Activated T-helper 17 cell treated with anti-CD3 and anti-CD28 coated beads, Interleukin-2, amount 50 U/mL, for 72 hours (primary cell): ENCODE measurements around the gene CD164L2. TPM values are rescaled to one million over a fixed set of nuclear protein-coding genes. Genes with fewer than 3 reads are reported as not detected.
A peak's percentile ranks its signal among the peaks of the same experiment; 100 is the strongest.
"Not testable (repeated sequence)": the region's sequence is repeated elsewhere in the genome, so short reads cannot be mapped to it uniquely, and the experiment has no call there.

ENCODE experiments used
- ATAC-seq: fragments of 150-1000 bp; cut with Tn5 transposase; replicated peaks from 2 replicates; pipeline ENCODE4 v1.10.0; 2021; ENCODE audit warnings: mild to moderate bottlenecking, moderate library complexity
- H3K27ac Mint-ChIP-seq: one replicate; pipeline ENCODE4 v1.8.0; 2022; ENCODE audit warnings: mixed read lengths
- H3K27me3 Mint-ChIP-seq: one replicate; pipeline ENCODE4 v1.8.0; 2022; ENCODE audit warnings: mixed read lengths
- H3K36me3 Mint-ChIP-seq: one replicate; pipeline ENCODE4 v1.8.0; 2022; ENCODE audit warnings: low read depth, mild to moderate bottlenecking, mixed read lengths
- H3K4me1 Mint-ChIP-seq: one replicate; pipeline ENCODE4 v1.8.0; 2022; ENCODE audit warnings: mixed read lengths
- H3K4me3 Mint-ChIP-seq: one replicate; pipeline ENCODE4 v1.8.0; 2022; ENCODE audit warnings: mild to moderate bottlenecking, mixed read lengths
- H3K9me3 Mint-ChIP-seq: one replicate; pipeline ENCODE4 v1.8.0; 2022; ENCODE audit warnings: mixed read lengths
- total RNA-seq, 2 donors: library from RNA; stranded (reverse); gene quantifications; one replicate each; pipeline ENCODE4 v1.2.3, GENCODE V29; 2022

The CD164L2 gene
- total RNA-seq, result not detected

DNA sequence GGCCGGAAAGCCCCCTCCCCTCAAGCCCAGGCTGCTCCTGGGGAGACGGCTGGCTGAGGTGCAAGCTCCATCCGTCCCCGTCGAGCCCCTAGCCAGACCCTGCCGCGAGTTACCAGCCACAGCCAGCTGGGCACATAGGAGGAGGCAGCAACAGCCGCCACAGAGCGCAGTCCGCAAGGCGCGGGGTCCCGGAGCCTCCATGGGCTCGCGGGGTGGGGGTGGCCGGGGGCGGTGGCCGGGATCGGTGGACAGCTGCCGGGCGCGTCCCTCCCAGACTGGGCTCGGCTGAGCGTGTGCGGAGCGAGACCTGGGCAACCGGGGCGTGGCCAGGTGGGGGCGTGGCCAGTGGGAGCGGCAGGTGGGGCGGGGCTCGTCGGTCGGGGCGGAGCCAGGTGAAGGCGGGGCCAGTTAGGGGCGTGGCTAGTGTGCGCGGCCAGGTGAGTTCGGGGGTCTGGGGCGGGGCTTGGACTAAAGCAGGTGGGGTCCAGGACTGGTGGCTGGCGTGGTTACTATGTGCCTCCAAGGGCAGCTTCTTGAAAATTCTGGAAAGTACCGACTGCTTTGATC is at the start of gene CD164L2:
Gene CD164L2 (minus strand): TSS at position 295 of the 567 bp plus-strand sequence. CDS start 94 bp downstream, at position 201.
- Mint-ChIP-seq H3K27me3 (no peaks in the 10 kb centered on the region), H3K9me3 (no peaks in the 10 kb centered on the region), H3K4me3 (no peak within 1 kb of the TSS), H3K27ac (no peak within 1 kb of the TSS), H3K36me3 (no peaks in the 10 kb centered on the region), H3K4me1 (no peaks in the 10 kb centered on the region)
- peak; percentile 57 for ATAC-seq

- not testable (repeated sequence) for H3K27me3 Mint-ChIP-seq, ATAC-seq, H3K9me3 Mint-ChIP-seq, H3K27ac Mint-ChIP-seq, H3K4me3 Mint-ChIP-seq
- Mint-ChIP-seq H3K36me3 (peaks cover 18% of the 10 kb centered on the region), H3K4me1 (peaks cover 55% of the 10 kb centered on the region)
Measured at GRCh38 chr1:27432725-27433124, 49.6 kb upstream of the CD164L2 start.

DNA sequence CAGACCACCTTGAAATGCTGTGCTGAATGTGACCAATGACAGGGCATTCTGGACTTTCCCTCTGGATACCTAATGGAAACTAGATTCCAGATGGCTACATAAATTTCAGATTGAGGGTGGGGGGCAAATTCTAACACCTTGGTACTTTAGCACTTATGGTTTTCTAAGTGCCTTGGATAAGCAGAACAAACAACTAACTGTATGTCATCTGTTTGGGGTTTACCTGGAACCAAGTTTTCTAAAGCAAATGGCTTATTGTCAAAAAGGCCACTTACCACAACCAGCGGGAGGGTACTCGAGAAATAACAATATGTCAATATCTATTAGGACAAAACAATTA is 48.4 kb upstream of the CD164L2 start:
- ATAC-seq, result no peak
- no peaks in the 10 kb centered on the region for H3K9me3 Mint-ChIP-seq
- H3K27me3 Mint-ChIP-seq, result no peaks in the 10 kb centered on the region
- peak overlapping the region; percentile 74 for H3K27ac Mint-ChIP-seq
- H3K4me1 Mint-ChIP-seq, result peaks cover 51% of the 10 kb centered on the region
- H3K36me3 Mint-ChIP-seq, result peaks cover 29% of the 10 kb centered on the region
- H3K4me3 Mint-ChIP-seq, result peak overlapping the region; percentile 52

GRCh38 chr1:27430903-27431600 is 47.9 kb upstream of the CD164L2 start:
- H3K27me3 Mint-ChIP-seq, result no peaks in the 10 kb centered on the region
- peak overlapping the region; percentile 52 for H3K4me3 Mint-ChIP-seq
- peak; percentile 53 for ATAC-seq
- no peaks in the 10 kb centered on the region for H3K9me3 Mint-ChIP-seq
- H3K4me1 Mint-ChIP-seq, result peaks cover 48% of the 10 kb centered on the region
- H3K36me3 Mint-ChIP-seq, result peaks cover 35% of the 10 kb centered on the region
- H3K27ac Mint-ChIP-seq, result peak overlapping the region; percentile 74

GRCh38 chr1:27429029-27429425 is 45.9 kb upstream of the CD164L2 start:
- peaks cover 39% of the 10 kb centered on the region for H3K4me1 Mint-ChIP-seq
- peak overlapping the region; percentile 89 for H3K27ac Mint-ChIP-seq
- peak; percentile 34 for ATAC-seq

DNA sequence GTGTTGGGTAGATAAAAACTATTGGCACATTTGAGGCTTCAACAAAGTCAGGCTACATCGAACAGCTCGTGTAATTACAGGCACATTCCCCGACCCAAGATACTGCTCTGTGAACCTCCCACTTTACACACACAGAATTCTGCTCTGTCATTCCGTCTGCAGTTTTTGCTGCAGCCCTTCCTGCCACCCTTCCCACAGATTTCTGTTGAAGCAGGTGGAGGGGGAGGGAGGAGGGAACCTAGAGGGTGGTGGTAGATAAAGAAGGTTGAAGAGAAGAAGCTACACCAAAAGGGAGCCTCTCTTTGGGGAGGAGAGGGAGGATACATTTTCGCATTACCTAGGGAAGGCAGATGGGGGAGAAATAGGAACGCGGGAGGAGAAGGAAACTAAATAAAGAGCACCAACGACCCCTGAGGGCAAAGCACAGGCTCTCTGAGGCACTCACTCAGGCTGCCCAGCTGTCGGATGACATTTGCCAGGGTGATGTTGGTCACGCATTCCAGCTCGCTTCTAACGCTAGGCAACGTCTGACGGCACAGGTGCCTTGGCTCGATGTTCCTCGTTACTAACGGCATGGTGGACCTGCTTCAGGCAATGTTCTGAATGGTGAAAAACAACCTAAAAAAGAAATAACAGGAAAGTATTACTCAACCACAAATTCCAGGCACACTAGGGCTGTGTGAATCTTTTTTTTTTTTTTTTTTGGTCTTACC is 45.3 kb upstream of the CD164L2 start:
- peak overlapping the region; percentile 89 for H3K27ac Mint-ChIP-seq
- peaks cover 59% of the 10 kb centered on the region for H3K36me3 Mint-ChIP-seq
- ATAC-seq, result peak; percentile 57
- peak overlapping the region; percentile 83 for H3K4me3 Mint-ChIP-seq
- peaks cover 33% of the 10 kb centered on the region for H3K4me1 Mint-ChIP-seq
- no peaks in the 10 kb centered on the region for H3K27me3 Mint-ChIP-seq
- H3K9me3 Mint-ChIP-seq, result no peaks in the 10 kb centered on the region

More at GRCh38 chr1:27429029-27429425, 45.9 kb upstream of the CD164L2 start:
- H3K9me3 Mint-ChIP-seq, result no peaks in the 10 kb centered on the region
- no peaks in the 10 kb centered on the region for H3K27me3 Mint-ChIP-seq
- H3K36me3 Mint-ChIP-seq, result peaks cover 54% of the 10 kb centered on the region
- H3K4me3 Mint-ChIP-seq, result peak overlapping the region; percentile 83

- H3K27me3 Mint-ChIP-seq, result no peaks in the 10 kb centered on the region
- no peak for ATAC-seq
- H3K9me3 Mint-ChIP-seq, result no peaks in the 10 kb centered on the region
- peak overlapping the region; percentile 89 for H3K27ac Mint-ChIP-seq
- peaks cover 29% of the 10 kb centered on the region for H3K4me1 Mint-ChIP-seq
- H3K4me3 Mint-ChIP-seq, result peak overlapping the region; percentile 83
- peaks cover 59% of the 10 kb centered on the region for H3K36me3 Mint-ChIP-seq
Measured at GRCh38 chr1:27427816-27428315, 44.7 kb upstream of the CD164L2 start.

GRCh38 chr1:27427329-27427728 is 44.2 kb upstream of the CD164L2 start:
- H3K4me3 Mint-ChIP-seq, result peak overlapping the region; percentile 83
- no peaks in the 10 kb centered on the region for H3K27me3 Mint-ChIP-seq
- no peaks in the 10 kb centered on the region for H3K9me3 Mint-ChIP-seq
- H3K36me3 Mint-ChIP-seq, result peaks cover 59% of the 10 kb centered on the region
- ATAC-seq, result no peak
- peak overlapping the region; percentile 20 for H3K27ac Mint-ChIP-seq
- peaks cover 29% of the 10 kb centered on the region for H3K4me1 Mint-ChIP-seq

GRCh38 chr1:27423709-27424108 is 40.6 kb upstream of the CD164L2 start:
- H3K9me3 Mint-ChIP-seq, result no peaks in the 10 kb centered on the region
- peak overlapping the region; percentile 42 for H3K27ac Mint-ChIP-seq
- no peak for ATAC-seq
- H3K27me3 Mint-ChIP-seq, result no peaks in the 10 kb centered on the region
- peaks cover 16% of the 10 kb centered on the region for H3K4me1 Mint-ChIP-seq
- peaks cover 62% of the 10 kb centered on the region for H3K36me3 Mint-ChIP-seq
- no peak overlapping the region for H3K4me3 Mint-ChIP-seq

DNA sequence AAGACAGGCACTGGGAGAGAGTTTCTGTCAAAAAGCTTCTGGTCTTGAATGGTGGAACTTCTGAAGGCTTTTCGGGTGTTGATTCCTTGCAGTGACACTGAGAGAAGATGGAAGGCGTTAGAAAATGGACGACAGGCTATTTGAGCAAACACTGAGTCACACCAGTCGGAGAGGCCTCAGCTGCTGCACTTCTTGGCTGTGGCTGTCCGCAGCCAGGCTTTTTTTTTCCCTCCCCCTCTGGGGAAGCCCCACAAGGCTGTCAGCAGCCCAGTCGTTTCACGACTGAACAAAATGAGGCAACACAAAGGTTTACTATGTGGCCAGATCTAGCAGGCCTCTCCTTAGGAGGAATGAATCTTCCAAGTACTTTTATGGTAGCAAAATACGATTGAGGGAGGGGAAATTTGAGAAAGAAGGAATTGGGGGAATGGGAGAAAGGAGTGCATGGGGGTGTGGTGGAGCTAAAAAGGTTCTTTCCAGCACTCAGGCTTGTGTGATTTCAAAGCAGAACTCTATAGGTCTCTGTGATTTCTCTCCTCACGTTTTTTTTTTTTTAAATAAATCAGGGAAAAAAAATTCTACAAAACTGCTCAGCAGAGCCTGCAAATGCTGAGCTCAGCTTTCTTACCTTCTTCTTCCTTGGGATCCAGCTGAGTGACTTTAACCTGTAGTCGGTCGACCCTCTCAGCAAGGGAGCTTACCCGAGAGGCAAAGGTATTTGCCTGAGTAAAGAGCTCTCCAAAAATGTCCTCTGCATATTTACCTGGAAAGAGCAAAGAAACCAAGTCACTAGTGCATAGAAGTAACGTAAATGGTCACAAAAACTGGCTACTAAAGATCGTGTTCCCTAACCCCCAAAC is 35.4 kb upstream of the CD164L2 start:
- ATAC-seq, result peak; percentile 99
- Mint-ChIP-seq H3K9me3 (no peaks in the 10 kb centered on the region), H3K4me3 (peak overlapping the region; percentile 56), H3K27me3 (no peaks in the 10 kb centered on the region), H3K27ac (peak overlapping the region; percentile 87), H3K4me1 (peaks cover 16% of the 10 kb centered on the region), H3K36me3 (peaks cover 63% of the 10 kb centered on the region)

DNA sequence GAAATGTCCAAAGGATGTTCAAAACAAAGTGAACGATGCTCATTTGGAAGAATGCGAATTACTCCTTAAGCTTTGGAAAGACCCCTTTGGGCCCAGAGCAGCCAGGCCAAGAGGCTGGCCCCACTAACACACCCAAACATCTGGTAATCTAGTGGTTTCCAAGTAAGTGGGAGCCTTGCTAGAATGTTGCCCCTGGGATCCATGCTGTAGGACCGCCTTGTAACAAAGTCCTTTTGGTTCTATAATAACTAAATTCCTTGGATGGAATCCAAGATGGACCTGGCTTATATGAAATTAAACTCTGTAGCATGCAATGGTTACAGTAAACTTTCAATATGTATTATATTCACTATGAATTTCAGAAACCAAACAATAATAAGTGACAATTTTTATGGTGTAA is 34.6 kb upstream of the CD164L2 start:
- Mint-ChIP-seq H3K36me3 (peaks cover 71% of the 10 kb centered on the region), H3K27me3 (no peaks in the 10 kb centered on the region), H3K4me1 (peaks cover 16% of the 10 kb centered on the region)

DNA sequence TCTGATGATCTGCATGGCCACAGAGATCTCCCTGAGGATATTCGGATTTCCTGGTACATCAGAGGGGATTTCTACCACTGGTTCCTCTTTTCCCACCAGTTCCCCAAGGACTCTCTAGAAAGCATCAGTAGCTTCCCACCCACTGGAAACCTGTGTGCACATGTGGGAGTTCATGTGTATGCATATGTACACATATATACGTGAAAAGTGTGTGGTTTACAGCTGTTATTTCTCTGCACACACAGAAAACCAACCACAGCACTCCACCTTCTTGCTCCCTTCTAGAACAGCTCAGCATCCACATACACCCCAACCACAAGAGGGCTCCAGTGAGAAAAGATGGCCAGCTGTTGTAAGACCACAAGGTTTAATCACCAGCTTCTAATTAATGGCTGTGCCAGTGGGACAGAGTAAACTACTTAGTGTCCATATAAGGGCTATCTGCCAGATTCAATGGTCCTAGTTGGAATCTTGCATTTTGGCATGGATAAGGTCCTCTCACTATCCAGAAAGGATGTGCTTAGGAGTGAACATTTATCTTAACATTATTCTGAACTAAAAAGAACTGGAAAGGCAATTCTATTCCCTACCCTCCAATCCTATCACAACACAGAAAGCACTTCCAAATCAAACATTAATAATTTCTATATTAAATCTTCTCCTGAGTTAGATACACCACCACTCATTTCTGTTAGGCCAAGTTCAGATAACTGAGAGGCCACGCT is 33.4 kb upstream of the CD164L2 start:
- H3K27ac Mint-ChIP-seq, result peak overlapping the region; percentile 65
- no peaks in the 10 kb centered on the region for H3K9me3 Mint-ChIP-seq
- H3K4me1 Mint-ChIP-seq, result peaks cover 16% of the 10 kb centered on the region
- no peaks in the 10 kb centered on the region for H3K27me3 Mint-ChIP-seq
- H3K4me3 Mint-ChIP-seq, result no peak overlapping the region
- H3K36me3 Mint-ChIP-seq, result peaks cover 79% of the 10 kb centered on the region
- ATAC-seq, result peak; percentile 59

More for the DNA sequence above, 34.6 kb upstream of the CD164L2 start:
- H3K27ac Mint-ChIP-seq, result peak overlapping the region; percentile 87
- H3K4me3 Mint-ChIP-seq, result peak overlapping the region; percentile 56
- no peaks in the 10 kb centered on the region for H3K9me3 Mint-ChIP-seq
- no peak for ATAC-seq

DNA sequence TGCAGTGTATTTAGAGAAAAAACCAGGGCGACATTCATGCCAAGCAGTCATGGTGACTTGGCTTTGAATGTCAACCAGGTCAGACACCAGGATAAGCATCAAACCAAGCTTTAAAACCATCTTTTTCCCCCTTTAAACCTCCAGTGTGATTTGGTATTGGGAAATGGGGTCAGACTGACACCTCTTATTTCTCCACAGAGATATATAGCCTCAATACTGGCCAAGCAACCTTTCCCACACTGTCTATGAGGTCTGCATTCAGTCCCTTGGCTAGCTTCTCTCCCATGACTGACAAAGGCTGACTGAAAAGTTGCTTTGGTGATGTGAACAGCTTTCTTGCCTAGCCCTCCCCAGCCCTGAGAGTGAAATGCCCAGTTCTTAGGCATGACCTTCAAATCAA is 31.0 kb upstream of the CD164L2 start:
- Mint-ChIP-seq H3K27me3 (no peaks in the 10 kb centered on the region), H3K36me3 (peaks cover 97% of the 10 kb centered on the region), H3K4me3 (no peak overlapping the region), H3K27ac (peak overlapping the region; percentile 11), H3K9me3 (no peaks in the 10 kb centered on the region), H3K4me1 (peaks cover 16% of the 10 kb centered on the region)
- no peak for ATAC-seq
